AG04450 (cell line): ENCODE data around the gene CLEC17A. TPM values are rescaled to one million over a fixed set of nuclear protein-coding genes. Genes with fewer than 3 reads are reported as not detected.

Experiments used
- CTCF ChIA-PET: fragments of 300-600, 350-600 bp; formaldehyde crosslinking; extraction: SDS; loops from one replicate; lab custom pipeline; 2022; ENCODE audit warnings: antibody characterized with exemption, inconsistent platforms; lab: Charles Lee
- POLR2A ChIA-PET: fragments of 350-600 bp; formaldehyde crosslinking; extraction: SDS; loops from one replicate; lab custom pipeline; 2021; ENCODE audit warnings: antibody characterized with exemption, inconsistent platforms; lab: Yijun Ruan, JAX
- DNase-seq: peaks from one replicate; pipeline ENCODE4 v3.0.0-alpha.2; 2011; ENCODE audit warnings: low read depth, low spot score
- H3K27ac ChIP-seq: one replicate; pipeline ENCODE4 v1.5.1; 2012; ENCODE audit warnings: low read depth, low read length, control low read depth
- H3K27me3 ChIP-seq: one replicate; pipeline ENCODE4 v1.6.0; 2012; ENCODE audit warnings: low read length; ENCODE audit not compliant: control insufficient read depth, insufficient read depth
- H3K4me3 ChIP-seq: 2 replicates; pipeline ENCODE4 v1.5.1; 2011; ENCODE audit warnings: mild to moderate bottlenecking, low read depth, low read length, control low read depth
- H3K9me3 ChIP-seq: 2 replicates; pipeline ENCODE4 v1.5.1; 2012; ENCODE audit warnings: low read length; ENCODE audit not compliant: control insufficient read depth, insufficient read depth
- CTCF ChIP-seq: IDR thresholded peaks from 2 replicates; pipeline ENCODE4 v1.5.1; 2011; ENCODE audit warnings: low read depth, low read length, control low read depth, inconsistent platforms
- polyA plus RNA-seq: library from polyadenylated mRNA; depleted of rRNA; stranded (reverse); fragments of >200 nt; gene quantifications from 2 replicates; pipeline ENCODE4 v1.2.3, GENCODE V29; 2011

Gene CLEC17A
- polyA plus RNA-seq, 1 experiment, result not detected

GRCh38 chr19:14542711-14543328 lies 40.1 kb upstream of the CLEC17A start:
- H3K27me3 ChIP-seq, result no peaks in the 10 kb centered on the region
- no peak for DNase-seq
- no peaks in the 10 kb centered on the region; the same call in 1 of the 2 replicates for H3K9me3 ChIP-seq
- TF ChIP-seq CTCF, result no peak
- POLR2A ChIA-PET, result no interaction called here
- CTCF ChIA-PET, result interaction anchor here (0.6 to 1.5 kb wide), 3 partner anchors 14 to 420 kb away, joined by 4 to 8 read pairs (median 5); no protein-coding TSS in a partner anchor
- H3K4me3 ChIP-seq, result no peak overlapping the region
- H3K27ac ChIP-seq, result no peak overlapping the region

- no peaks in the 10 kb centered on the region for H3K27me3 ChIP-seq
- no peak overlapping the region for H3K4me3 ChIP-seq
- DNase-seq, result no peak
- CTCF ChIA-PET, result interaction anchor here (0.7 kb wide), 1 partner anchor 22 kb away, joined by 3 read pairs; no protein-coding TSS in a partner anchor
- TF ChIP-seq CTCF, result no peak
- no peaks in the 10 kb centered on the region; the same call in 1 of the 2 replicates for H3K9me3 ChIP-seq
- POLR2A ChIA-PET, result no interaction called here
- H3K27ac ChIP-seq, result no peak overlapping the region
These were observed 38.8 kb upstream of the CLEC17A start for GRCh38 chr19:14544047-14544446.

GRCh38 chr19:14544977-14545715 lies 37.7 kb upstream of the CLEC17A start:
- Histone ChIP-seq H3K4me3 (no peak overlapping the region), H3K27me3 (no peaks in the 10 kb centered on the region), H3K27ac (no peak overlapping the region), H3K9me3 (no peaks in the 10 kb centered on the region; the same call in 1 of the 2 replicates)
- no peak for DNase-seq
- ChIA-PET CTCF (interaction anchor here (1.3 kb wide), 1 partner anchor 12 kb away, joined by 4 read pairs; no protein-coding TSS in a partner anchor), POLR2A (interaction anchor here (0.9 kb wide), 1 partner anchor 12 kb away, joined by 4 read pairs; no protein-coding TSS in a partner anchor)
- TF ChIP-seq CTCF, result no peak

- H3K9me3 ChIP-seq, result no peaks in the 10 kb centered on the region; the same call in 1 of the 2 replicates
- H3K27ac ChIP-seq, result no peak overlapping the region
- TF ChIP-seq CTCF, result no peak
- ChIA-PET POLR2A (interaction anchor here (0.9 kb wide), 1 partner anchor 11 kb away, joined by 4 read pairs; no protein-coding TSS in a partner anchor), CTCF (interaction anchor here (1.3 kb wide), 1 partner anchor 12 kb away, joined by 4 read pairs; no protein-coding TSS in a partner anchor)
- DNase-seq, result no peak
- no peaks in the 10 kb centered on the region for H3K27me3 ChIP-seq
- no peak overlapping the region for H3K4me3 ChIP-seq
These were observed 37.2 kb upstream of the CLEC17A start for GRCh38 chr19:14545716-14546082.
